ENCODE data around the gene VPS16. TPM values are rescaled to one million over a fixed set of nuclear protein-coding genes. Genes with fewer than 3 reads are reported as not detected.

The VPS16 gene
- 54.2 and 56.6 TPM in 2 replicates for total RNA-seq

DNA sequence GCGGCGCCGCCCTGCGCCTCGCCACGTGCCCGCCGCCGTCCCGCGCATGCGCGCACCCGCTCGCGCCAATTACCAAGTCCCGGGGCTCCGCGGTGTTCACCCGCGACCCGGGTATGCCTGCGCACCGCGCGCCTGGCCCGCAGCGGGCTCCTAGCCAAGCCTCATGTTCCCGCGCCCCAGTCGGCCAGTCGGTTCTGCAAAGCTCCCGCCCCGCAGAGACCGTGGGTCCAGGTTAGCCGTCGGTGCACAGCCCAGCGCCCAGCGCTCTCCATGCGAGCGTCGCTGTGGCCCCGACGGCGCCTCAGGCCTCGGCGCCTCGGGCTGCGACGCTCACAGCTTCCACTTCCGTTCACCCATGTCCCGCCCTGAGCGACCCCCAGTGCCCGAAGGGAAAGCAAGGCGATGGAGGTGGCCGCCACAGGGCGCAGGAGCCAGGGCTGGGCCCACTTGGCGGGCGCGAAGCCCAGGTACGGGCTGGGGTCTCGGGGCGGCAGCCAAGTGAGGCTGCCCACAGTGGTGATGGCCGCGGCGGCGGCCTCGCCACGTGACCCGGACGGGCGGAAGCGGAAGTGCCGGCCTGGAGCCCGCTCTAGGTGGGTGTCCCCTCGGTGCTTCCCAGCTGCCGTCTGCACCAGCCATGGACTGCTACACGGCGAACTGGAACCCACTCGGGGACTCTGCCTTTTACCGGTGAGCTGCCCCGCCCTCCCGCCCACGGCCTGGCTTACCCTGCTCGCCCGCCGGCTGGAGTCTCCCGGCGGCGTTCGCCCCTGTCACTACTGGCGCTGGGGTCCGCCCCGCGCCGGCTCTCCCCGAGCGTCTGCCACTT, at the start of gene VPS16, which contains the start of gene PCED1A:
VPS16 (plus strand) TSS at position 608 of the 829 bp plus-strand sequence; CDS start at position 638, 30 bp downstream.
PCED1A (minus strand) TSS at position 518 of the 829 bp plus-strand sequence. CDS start 743 bp downstream, outside the sequence.

DNA sequence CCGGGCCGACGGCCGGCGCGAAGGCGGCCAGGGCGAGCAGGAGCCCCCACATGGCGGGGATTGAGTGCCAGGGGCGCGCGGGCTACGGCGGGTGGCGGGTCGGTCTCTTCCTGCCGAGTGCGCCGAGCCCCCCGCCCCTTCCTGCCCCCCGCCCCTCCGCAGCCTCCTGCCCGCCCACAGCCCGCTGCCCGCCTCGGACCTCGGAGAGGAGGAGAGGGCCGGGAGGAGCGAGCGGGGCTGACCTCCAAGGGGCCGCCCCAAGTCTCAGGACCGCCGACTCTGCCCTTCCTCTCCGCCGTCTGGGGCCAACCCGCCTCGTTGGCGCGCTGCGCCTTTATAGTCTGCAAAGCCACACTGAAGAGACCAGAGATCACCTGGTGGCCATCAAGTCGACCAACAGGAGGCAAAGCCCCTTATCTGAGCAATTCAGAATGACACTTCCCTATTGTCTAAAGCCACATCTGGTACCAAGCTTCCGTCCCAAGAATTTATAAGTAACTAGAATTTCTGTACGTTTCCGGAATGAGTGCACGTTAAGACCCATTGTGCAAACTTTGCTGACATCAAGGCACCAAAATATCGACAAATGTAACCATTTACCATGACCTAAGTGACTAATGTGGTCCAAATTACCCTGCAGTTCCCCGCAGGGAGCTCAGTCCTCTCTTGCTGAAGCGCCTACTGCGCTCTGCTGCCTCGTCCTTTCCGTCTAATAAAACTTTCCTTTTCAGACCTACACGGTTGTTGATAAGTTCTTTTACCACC, 39.8 kb upstream of the VPS16 start, which contains the start of gene CPXM1:
CPXM1 (minus strand) TSS at position 107 of the 765 bp plus-strand sequence; CDS start at position 52, 55 bp downstream.

DNA sequence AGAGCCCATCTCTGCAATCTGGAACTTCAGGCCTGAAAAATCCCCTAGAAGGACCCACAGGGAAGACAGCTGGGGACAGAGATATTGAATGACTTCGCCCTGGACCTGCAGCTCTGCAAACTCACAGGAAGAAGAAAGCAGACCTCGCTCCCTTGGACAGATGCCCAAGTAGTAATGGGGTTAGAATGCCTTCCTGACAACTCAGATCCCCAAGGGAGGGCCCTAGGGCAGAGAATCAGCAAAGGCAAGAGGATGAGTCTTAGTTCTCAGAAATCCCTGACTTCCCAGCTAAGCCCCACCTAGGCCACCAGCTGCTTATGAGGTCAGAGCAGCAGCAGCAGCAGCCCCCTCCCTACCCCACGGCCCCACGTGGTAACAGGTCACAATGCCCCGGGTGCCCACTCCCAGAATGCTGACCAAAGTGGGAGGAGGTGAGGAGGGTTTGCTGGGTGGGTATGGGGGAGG, 25.9 kb upstream of the VPS16 start, which contains the start of gene C20orf141:
C20orf141 (plus strand) TSS at position 401 of the 465 bp plus-strand sequence. CDS start 198 bp downstream, outside the sequence.

DNA sequence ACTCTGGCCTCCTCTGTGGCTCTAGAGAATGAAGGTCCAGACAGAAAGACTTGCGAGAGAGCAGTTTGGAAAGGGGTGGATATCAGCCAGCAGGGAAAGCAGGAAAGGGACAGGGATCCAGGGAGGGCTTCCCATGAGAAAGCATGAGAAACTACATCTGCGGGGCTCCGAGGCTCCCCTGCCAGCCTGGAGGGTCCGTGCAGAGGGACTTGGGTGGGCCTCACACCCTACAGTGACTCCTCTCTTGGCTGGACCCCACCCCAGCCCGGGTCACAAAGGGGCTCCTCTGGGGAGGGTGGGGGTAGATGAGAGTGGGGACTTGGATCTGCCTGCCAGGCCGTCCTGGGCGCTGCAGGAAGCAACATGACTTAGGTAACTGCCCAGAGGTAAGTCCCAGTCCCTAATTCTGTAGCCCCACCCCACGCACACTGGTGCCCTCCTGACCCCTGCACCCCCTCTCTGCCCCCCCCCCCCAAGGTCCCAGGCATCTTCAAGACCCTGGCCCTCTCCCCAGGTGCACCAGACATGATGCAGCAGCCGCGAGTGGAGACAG, 24.4 kb upstream of the VPS16 start, which contains the start of gene TMEM239:
TMEM239 (plus strand) TSS at position 335 of the 553 bp plus-strand sequence; CDS start at position 526, 191 bp downstream.

DNA sequence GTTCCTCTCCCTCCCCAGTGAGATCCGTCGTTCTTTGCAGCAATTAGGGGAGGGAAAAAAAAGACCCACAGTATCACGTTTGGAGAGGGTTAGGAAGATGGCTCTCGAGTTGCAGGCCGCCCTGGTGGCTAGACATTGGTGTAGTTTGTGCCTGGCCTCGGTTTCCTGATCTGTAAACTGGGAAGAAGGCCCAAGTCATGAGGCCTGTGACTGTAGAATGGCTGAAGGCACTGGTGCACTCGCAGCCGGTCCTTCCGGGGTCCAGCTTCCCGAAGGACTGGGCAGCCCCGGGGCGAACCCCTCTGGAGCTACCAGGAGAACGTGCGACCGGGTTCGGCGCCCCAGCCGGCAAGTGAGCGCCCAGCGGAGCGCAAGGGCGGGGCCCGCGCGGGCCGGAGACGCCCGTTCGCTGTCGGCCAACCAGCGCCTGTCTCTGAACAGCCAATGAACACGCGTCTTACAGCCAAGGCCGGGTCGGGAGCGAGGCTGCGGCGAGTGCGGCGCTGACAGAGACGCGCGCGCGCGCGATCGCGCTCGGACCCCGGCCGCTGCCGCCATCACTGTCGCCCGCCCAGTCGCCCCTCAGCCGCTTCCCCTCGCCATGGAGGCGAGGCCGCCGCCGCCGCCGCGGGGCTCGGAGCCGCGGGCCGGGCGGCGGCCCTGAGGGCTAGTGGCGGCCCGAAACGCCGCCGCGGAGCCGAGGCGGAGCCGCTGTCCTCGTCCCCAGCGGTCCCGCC, 32.6 kb downstream of the VPS16 start, which contains the start of gene PTPRA:
PTPRA (plus strand) TSS at position 472 of the 737 bp plus-strand sequence. CDS start 90,797 bp downstream, outside the sequence.

Other genes with a start within 250 kb of the VPS16 start
- gene NOP56, start 188.1 kb upstream of the VPS16 start, total RNA-seq, result 80.0 and 122 TPM in 2 replicates
- gene IDH3B, start 176.5 kb upstream of the VPS16 start, total RNA-seq, result 55.0 and 57.1 TPM in 2 replicates
- 0.78 and 0.89 TPM in 2 replicates for gene EBF4, start 148.0 kb upstream of the VPS16 start, total RNA-seq
- gene CPXM1, start 40.1 kb upstream of the VPS16 start, total RNA-seq, result 0.33 TPM in 1 of 2 replicates, not detected in the other
- gene C20orf141, start 25.8 kb upstream of the VPS16 start, total RNA-seq, result not detected in 2 replicates
- 0.07 TPM in 1 of 2 replicates, not detected in the other for gene TMEM239, start 24.4 kb upstream of the VPS16 start, total RNA-seq
- gene PCED1A, start 90 bp upstream of the VPS16 start, total RNA-seq, result 24.8 and 31.0 TPM in 2 replicates
- gene PTPRA, start 32.7 kb downstream of the VPS16 start, total RNA-seq, result 39.0 and 40.4 TPM in 2 replicates
- gene GNRH2, start 202.9 kb downstream of the VPS16 start, total RNA-seq, result 0.26 and 0.43 TPM in 2 replicates
- 23.7 and 31.2 TPM in 2 replicates for gene MRPS26, start 205.3 kb downstream of the VPS16 start, total RNA-seq
- gene OXT, start 230.9 kb downstream of the VPS16 start, total RNA-seq, result not detected in 2 replicates
- not detected in 2 replicates for gene AVP, start 244.0 kb downstream of the VPS16 start, total RNA-seq